GM19035 (cell line): ENCODE measurements around the gene ULK1.

Experiments
- ATAC-seq: cut with Tn5 transposase; IDR thresholded peaks from one replicate; pipeline ENCODE4 v1.9.1; 2021; ENCODE audit not compliant: unreplicated experiment

Gene ULK1

DNA sequence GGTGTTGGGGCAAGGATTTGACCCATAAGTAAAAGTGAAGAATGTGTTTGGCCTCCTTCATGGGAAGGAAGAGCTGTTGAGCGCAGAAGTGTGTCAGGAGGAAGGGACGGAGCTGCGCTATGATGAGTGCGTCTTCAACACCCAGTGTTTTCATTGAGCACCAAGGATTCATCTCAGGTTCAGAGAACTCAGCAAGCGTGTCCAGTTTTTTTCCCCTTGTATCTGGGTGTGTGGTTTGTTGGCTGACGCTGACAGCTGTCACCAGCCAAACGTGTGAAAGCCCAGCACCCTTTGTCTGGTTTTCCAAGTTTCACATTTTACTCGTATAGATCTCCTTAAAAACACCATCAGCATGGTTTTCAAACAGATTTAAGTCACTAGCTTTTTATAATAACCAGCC is 67.6 kb downstream of the ULK1 start:
- no peak for ATAC-seq

GRCh38 chr12:131963381-131963780 is 69.0 kb downstream of the ULK1 start:
- no peak for ATAC-seq

DNA sequence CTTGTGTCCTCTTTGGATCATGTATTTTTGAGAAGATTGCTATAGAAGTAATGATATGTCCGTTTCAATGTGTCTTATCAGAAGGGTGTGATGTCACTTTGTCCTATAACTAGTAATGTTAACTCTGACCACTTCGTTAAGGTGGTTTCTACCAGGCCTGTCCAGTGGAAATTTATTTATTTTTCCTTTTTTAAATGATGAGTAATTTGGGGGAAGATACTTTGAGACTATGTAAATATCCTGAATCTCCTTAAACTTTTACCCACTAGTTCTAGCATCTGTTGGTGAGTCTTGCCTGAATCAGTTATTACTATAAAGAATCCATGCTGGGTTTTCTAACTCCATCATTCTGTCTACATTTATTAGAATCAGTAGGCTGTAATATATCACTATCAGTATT is 70.7 kb downstream of the ULK1 start:
- no peak for ATAC-seq

DNA sequence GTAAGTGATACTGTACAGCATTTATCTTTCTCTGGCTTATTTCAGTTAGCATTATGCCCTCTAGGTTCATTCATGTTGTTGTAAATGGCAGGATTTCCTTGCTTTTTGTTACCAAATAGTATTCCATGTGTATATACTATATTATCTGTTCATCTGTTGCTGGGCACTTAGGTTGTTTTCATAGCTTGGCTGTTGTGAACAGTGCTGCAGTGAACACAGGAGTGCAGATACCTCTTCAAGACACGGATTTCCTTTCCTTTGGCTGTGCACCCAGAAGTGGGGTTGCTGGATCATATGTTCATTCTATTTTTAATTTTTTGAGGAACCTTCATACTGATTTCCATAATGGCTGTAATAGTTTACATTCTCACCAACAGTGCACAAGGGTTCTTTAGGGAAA is 76.8 kb downstream of the ULK1 start:
- ATAC-seq, result no peak
